ENCODE measurements around the gene UBE2U. TPM values are rescaled to one million over a fixed set of nuclear protein-coding genes. Genes with fewer than 3 reads are reported as not detected.

Gene UBE2U
- total RNA-seq, 1 donor from 2014 or later: not detected

DNA sequence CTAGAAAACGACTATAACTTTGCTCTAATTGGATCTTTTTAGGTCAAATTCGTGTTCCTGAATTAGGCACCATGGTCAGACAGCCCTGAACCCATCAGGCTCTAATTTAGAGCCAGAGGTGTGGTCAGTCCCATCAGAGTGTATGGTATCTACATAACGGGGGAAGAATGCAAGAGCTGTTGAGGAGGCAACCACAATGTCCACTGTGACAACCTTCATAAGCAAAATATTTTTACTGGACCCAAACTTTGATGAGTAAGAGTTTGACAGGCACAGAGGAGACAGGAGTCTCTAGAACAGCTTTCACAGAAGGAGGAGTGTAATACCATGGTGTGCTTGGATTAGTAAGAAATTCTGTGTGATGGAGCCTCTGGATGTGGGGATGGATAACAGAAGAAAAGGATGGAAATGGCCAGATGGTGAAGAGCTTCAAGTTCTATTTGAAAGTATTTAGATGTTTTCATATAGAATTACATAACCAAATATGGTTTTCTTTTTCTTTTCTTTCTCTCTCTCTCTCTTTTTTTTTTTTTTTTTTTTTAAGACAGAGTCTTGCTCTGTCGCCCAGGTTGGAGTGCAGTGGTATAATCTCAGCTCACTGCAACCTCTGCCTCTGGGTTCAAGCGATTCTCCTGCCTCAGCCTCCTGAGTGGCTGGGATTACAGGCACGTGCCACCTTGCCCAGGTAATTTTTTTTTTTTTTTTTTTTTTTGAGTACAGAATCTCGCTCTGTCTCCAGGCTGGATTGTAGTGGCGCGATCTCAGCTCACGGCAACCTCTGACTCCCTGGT lies 24.9 kb downstream of the UBE2U start:
- TF ChIP-seq, protein P1, sequence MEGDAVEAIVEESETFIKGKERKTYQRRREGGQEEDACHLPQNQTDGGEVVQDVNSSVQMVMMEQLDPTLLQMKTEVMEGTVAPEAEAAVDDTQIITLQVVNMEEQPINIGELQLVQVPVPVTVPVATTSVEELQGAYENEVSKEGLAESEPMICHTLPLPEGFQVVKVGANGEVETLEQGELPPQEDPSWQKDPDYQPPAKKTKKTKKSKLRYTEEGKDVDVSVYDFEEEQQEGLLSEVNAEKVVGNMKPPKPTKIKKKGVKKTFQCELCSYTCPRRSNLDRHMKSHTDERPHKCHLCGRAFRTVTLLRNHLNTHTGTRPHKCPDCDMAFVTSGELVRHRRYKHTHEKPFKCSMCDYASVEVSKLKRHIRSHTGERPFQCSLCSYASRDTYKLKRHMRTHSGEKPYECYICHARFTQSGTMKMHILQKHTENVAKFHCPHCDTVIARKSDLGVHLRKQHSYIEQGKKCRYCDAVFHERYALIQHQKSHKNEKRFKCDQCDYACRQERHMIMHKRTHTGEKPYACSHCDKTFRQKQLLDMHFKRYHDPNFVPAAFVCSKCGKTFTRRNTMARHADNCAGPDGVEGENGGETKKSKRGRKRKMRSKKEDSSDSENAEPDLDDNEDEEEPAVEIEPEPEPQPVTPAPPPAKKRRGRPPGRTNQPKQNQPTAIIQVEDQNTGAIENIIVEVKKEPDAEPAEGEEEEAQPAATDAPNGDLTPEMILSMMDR (conservative IDR thresholded peaks at IDR 0.05; ENCODE audit: low read depth, low read length): no peak
- H3K4me3 ChIP-seq (ENCODE audit: low read depth, low read length): no peak overlapping the region
- DNase-seq (ENCODE audit: low read depth): no peak

DNA sequence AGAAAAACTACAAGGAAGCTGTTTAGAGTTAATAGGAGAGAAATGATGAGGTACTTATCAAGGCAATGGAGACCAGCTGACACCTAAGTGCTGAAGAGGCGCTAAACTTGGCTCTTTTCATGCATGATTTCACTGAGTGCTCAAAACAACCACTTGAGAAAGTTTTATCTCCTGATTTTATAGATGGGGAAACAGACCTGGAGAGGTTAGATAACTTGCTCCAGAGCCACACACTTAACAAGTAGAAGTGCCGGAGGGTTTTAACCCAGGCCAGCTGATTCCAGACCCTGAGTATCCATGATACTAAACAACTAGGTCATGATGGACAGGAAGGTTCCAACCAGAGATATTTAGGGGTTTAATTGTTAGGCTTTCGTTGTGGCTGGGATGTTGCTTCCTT lies 25.9 kb downstream of the UBE2U start:
- TF ChIP-seq, protein P1 (conservative IDR thresholded peaks at IDR 0.05; ENCODE audit: low read depth, low read length): no peak
- no peak for DNase-seq (ENCODE audit: low read depth)
- no peak overlapping the region for H3K4me3 ChIP-seq (ENCODE audit: low read depth, low read length)

DNA sequence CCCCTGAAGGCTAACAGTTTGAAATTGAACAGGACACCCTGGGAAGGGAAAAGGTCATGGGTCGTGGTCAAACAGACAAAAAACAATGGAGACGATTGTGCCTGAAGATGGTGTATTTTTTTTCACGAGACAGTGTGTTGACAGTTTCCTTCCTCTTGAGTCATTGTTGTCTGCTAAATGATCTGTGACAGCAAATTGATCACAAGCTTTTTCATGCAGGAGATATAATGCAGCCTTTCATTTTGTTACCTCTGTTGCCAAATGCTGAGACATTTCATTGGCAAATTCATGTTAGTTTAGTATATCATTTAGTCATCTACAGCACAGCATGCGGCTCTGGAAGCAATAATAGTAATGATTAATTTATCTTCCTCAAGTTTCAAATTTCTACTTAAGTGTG lies 27.7 kb downstream of the UBE2U start:
- no peak for DNase-seq (ENCODE audit: low read depth)
- H3K4me3 ChIP-seq (ENCODE audit: low read depth, low read length): no peak overlapping the region
- TF ChIP-seq, protein P1 (conservative IDR thresholded peaks at IDR 0.05; ENCODE audit: low read depth, low read length): no peak

DNA sequence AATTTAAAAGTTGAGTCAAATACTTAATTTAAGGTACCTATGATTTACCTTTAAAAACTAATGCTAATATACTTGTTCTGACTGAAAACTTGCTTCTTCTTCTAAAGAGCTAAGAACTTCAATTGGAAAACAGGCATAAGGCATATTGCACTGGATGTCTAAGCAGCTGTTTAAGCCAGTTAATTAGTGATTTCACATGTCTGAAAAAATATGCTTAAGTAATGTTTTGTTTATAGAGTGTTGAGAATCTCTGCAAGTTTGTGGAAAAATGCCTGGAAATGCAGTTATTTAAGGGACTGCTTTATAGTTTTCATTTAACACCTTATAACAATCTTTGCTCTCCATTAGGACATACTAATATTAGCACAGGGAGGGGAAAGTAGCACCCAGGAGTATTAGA lies 28.2 kb downstream of the UBE2U start:
- TF ChIP-seq, protein P1 (conservative IDR thresholded peaks at IDR 0.05; ENCODE audit: low read depth, low read length): no peak
- H3K4me3 ChIP-seq (ENCODE audit: low read depth, low read length): no peak overlapping the region
- no peak for DNase-seq (ENCODE audit: low read depth)

DNA sequence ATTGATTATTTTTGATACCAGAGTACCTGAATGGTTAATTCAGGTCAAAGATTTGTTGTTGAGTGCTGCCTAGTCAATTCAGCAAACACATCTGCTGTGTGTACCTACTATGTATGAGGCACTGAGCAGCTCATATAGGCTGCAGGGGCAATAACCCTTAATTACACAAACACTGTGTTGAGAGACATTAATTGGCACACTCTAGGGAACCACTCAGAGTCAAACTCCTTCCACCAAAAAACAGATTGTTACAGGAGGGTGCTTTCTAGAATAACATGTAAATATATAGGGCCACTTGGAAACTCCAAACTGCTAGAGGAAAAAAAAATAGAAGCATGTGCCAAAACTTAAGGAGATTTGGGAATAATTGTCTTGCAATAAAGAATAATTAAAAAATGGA lies 31.3 kb downstream of the UBE2U start:
- DNase-seq (ENCODE audit: low read depth): no peak
- TF ChIP-seq, protein P1 (conservative IDR thresholded peaks at IDR 0.05; ENCODE audit: low read depth, low read length): no peak
- no peak overlapping the region for H3K4me3 ChIP-seq (ENCODE audit: low read depth, low read length)

DNA sequence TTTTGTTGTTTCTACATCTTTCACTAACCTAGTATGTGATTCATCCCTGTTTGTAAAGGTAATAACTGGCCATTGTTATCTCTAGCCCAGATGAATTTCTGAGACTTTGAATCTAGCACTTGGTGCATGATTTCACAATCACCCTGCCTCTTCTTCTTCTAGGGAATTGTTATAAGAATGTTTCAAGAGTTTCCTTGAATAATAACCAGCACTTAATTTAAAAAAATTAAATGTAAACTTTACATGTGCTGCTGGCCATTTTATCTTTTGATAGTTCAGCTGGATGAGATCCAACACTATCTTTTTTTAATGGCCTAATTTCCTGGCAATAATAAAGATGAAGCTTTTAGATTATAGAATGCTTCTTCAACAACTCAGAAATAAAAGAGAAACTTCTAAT lies 31.8 kb downstream of the UBE2U start:
- TF ChIP-seq, protein P1 (conservative IDR thresholded peaks at IDR 0.05; ENCODE audit: low read depth, low read length): no peak
- DNase-seq (ENCODE audit: low read depth): no peak

DNA sequence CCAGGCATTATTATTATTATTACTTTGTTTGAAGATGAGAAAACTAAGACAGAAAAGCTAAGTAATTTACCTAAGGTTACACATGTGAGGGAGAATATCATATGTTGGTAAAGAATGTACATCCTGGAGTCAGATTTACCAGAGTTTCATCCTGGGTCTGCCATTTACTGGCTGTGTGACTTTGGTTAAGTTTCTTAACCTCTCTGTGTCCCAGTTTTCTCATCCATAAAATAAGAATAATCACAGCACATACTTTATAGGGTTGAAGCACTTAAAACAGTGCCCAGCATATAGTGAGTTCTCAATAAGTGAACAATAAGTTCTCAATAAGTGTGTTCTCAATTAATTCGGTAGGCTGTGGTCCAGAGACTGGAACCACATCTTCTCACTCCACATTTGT lies 32.5 kb downstream of the UBE2U start:
- no peak for DNase-seq (ENCODE audit: low read depth)

More for the DNA sequence above, 31.8 kb downstream of the UBE2U start:
- H3K4me3 ChIP-seq (ENCODE audit: low read depth, low read length): no peak overlapping the region

More for the DNA sequence above, 32.5 kb downstream of the UBE2U start:
- TF ChIP-seq, protein P1 (conservative IDR thresholded peaks at IDR 0.05; ENCODE audit: low read depth, low read length): no peak
- no peak overlapping the region for H3K4me3 ChIP-seq (ENCODE audit: low read depth, low read length)
